HUES48 (cell line): ENCODE measurements around the gene CACNA1F.
"Not testable (repeated sequence)": the region's sequence is repeated elsewhere in the genome, so short reads cannot be mapped to it uniquely, and the experiment has no call there.

Source experiments
- H3K27ac ChIP-seq: one replicate; pipeline ENCODE4 v1.7.0; 2013; ENCODE audit warnings: low read depth, low read length, inconsistent platforms
- H3K27me3 ChIP-seq: 2 replicates; pipeline ENCODE4 v1.6.1; 2013; ENCODE audit warnings: mild to moderate bottlenecking, low read length; ENCODE audit not compliant: control insufficient read depth, insufficient read depth
- H3K36me3 ChIP-seq: 2 replicates; pipeline ENCODE4 v1.6.1; 2013; ENCODE audit warnings: low read length; ENCODE audit not compliant: control insufficient read depth, insufficient read depth
- H3K4me1 ChIP-seq: 2 replicates; pipeline ENCODE4 v1.6.1; 2013; ENCODE audit warnings: mild to moderate bottlenecking, low read length; ENCODE audit not compliant: control insufficient read depth, insufficient read depth
- H3K4me3 ChIP-seq: 2 replicates; pipeline ENCODE4 v1.5.1; 2013; ENCODE audit warnings: mild to moderate bottlenecking, low read depth, low read length
- H3K9ac ChIP-seq: 2 replicates; pipeline ENCODE4 v1.6.1; 2013; ENCODE audit warnings: mild to moderate bottlenecking, low read depth, low read length, moderate library complexity
- H3K9me3 ChIP-seq: 2 replicates; pipeline ENCODE4 v1.6.1; 2013; ENCODE audit warnings: low read length; ENCODE audit not compliant: control insufficient read depth, insufficient read depth

CACNA1F gene

DNA sequence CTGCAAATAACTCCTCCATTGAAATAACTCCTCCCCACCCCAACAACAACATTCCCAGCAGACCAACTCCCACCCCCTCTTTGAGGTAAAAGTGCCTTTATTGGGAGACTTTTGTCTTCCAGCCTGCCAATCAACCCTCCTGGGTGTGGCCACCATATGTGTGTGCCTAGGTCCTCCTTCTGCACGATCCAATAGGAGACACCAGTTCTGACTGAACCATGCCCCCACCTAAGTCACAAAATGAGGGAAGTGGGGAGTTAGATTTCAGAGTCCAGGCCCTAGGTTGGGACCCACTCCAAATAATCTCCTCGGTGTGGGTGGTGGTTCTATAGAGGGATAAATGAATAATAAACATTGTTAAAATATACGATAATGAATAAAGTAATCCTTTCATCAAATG is 58.4 kb downstream of the CACNA1F start:
- H3K27me3 ChIP-seq = peaks cover 10% of the 10 kb centered on the region; the same call in 1 of the 2 replicates
- peaks cover 22% of the 10 kb centered on the region for H3K9me3 ChIP-seq
- H3K36me3 ChIP-seq = peaks cover 13% of the 10 kb centered on the region
- H3K9ac ChIP-seq = no peak overlapping the region
- no peak overlapping the region for H3K4me3 ChIP-seq
- H3K27ac ChIP-seq = no peak overlapping the region
- H3K4me1 ChIP-seq = no peaks in the 10 kb centered on the region

DNA sequence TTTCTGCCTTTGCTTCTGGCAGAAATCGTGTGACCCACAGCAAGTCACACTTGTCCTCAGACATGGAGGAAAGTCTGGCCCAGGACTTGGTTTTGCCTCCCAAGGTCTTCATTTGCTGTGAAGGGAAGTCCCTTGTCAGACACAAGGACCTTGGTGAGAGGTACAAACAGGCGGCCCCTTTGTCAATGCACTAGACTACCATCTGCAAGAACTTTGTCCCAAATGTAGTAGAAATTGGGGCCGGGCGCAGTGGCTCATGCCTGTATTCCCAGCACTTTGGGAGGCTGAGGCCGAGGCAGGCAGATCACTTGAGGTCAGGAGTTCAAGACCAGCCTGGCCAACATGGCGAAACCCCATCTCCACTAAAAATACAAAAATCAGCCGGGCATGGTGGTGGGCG is 59.6 kb downstream of the CACNA1F start:
- not testable (repeated sequence) for H3K27me3 ChIP-seq, H3K4me3 ChIP-seq, H3K4me1 ChIP-seq, H3K9ac ChIP-seq, H3K27ac ChIP-seq
- Histone ChIP-seq H3K9me3 (peaks cover 23% of the 10 kb centered on the region), H3K36me3 (peaks cover 13% of the 10 kb centered on the region)

DNA sequence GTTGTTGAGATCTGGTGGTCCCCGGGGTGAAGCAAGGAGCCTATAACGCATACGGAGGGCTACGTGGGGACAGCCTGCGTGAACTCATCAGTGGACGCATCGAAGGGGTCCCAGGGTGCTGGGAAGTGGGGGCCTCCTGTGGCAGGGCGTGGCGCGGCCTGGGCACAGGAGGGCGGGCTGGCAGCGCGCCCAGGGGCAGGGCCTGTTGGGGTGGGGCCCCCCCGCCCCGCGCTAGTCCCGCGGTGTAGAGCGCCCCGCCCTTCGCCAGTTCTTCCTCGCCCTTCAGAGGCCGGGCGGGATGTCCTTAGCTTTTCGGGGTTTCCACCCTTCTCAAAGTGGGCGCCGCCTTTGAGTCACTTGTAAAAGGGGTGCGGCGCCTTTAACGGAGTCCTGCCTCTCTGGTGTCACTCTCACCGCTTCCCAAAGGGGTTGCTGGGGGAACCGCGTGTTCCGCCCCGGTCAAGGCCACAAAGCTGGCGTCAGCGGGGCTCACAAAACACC is 60.8 kb downstream of the CACNA1F start:
- Histone ChIP-seq H3K9ac (no peak overlapping the region), H3K27ac (no peak overlapping the region), H3K36me3 (peaks cover 3% of the 10 kb centered on the region; the same call in 1 of the 2 replicates), H3K4me3 (peak overlapping the region; percentile 59), H3K4me1 (peaks cover 5% of the 10 kb centered on the region), H3K9me3 (peaks cover 25% of the 10 kb centered on the region), H3K27me3 (peaks cover 16% of the 10 kb centered on the region)

- Histone ChIP-seq H3K4me1 (peaks cover 9% of the 10 kb centered on the region), H3K36me3 (no peaks in the 10 kb centered on the region; the same call in 1 of the 2 replicates), H3K4me3 (peak within 1 kb of the TSS; percentile 59), H3K27me3 (peaks cover 18% of the 10 kb centered on the region), H3K9ac (no peak within 1 kb of the TSS), H3K9me3 (peaks cover 25% of the 10 kb centered on the region), H3K27ac (no peak within 1 kb of the TSS)
Measured at GRCh38 chrX:49171752-49172279, 61.3 kb downstream of the CACNA1F start, which contains the start of gene PLP2. Gene PLP2, plus strand, starts transcription at chrX:49171898. Its CDS starts 103 bp downstream, at chrX:49172001.

DNA sequence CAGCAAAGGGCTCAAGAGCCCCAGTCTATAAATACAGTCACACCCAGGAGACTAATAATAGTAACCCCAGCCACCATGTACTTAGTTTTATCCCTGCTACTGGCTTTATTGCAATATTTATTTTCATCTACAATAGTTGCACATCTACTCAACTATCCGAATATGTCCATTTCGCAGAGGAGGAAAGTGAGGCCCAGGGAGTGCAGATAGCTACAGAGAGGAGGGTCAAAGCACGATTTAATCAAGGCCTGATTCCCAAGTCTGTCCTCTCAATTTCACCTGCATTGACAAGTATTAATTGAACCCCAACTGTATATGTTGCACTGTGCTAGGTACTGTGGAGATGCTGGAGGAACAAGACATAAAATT is 65.4 kb downstream of the CACNA1F start:
- no peak overlapping the region for H3K27ac ChIP-seq

DNA sequence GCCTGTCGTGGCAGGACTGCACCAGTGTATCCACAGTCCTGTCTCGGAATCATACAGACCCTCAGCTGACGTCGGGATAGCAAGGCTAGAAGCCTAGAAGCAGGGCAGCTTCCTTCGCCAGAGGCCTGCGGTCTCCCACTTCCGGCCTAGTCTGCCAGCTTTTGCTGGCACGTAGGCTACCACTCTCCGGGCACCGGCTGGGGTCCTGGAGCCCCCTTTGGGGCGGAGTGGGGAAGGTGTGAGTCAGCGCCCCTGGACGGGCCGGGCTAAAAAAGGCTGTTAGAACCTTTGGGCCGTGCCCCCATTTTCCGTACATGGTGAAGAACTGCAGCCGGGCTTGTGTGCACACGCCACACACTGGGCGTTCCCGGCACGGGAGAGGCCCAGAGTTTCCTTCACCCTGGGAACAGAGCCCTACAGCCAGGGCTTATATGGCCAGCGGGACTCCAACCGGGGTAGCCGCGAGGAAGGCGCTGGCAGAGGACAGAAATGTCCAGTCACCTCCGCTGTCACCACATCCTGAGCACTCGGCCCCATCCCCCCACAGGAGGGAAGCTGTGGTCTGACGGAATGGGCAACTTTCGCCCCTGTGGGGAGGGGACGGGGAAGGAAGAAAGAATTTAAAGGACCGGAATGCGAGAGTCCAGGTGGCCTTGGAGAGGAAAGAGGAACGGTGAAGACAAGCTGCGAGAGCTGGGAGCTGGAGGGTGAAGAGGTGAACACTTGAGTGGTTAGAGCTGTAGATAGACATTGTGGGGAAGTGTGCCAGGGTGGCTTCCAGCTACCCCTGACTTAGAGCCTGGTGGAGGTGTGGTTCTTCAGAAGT is 66.0 kb downstream of the CACNA1F start:
- peaks cover 8% of the 10 kb centered on the region; the same call in 1 of the 2 replicates for H3K9me3 ChIP-seq
- H3K4me1 ChIP-seq = peaks cover 13% of the 10 kb centered on the region
- peaks cover 17% of the 10 kb centered on the region for H3K27me3 ChIP-seq
- H3K36me3 ChIP-seq = no peaks in the 10 kb centered on the region
- H3K27ac ChIP-seq = no peak overlapping the region
- peak overlapping the region; percentile 55 for H3K4me3 ChIP-seq
- H3K9ac ChIP-seq = no peak overlapping the region

More for the DNA sequence above, 65.4 kb downstream of the CACNA1F start:
- peaks cover 22% of the 10 kb centered on the region for H3K27me3 ChIP-seq
- H3K9ac ChIP-seq = no peak overlapping the region
- H3K36me3 ChIP-seq = no peaks in the 10 kb centered on the region
- H3K9me3 ChIP-seq = peaks cover 8% of the 10 kb centered on the region; the same call in 1 of the 2 replicates
- H3K4me1 ChIP-seq = peaks cover 13% of the 10 kb centered on the region
- H3K4me3 ChIP-seq = peak overlapping the region; percentile 55

DNA sequence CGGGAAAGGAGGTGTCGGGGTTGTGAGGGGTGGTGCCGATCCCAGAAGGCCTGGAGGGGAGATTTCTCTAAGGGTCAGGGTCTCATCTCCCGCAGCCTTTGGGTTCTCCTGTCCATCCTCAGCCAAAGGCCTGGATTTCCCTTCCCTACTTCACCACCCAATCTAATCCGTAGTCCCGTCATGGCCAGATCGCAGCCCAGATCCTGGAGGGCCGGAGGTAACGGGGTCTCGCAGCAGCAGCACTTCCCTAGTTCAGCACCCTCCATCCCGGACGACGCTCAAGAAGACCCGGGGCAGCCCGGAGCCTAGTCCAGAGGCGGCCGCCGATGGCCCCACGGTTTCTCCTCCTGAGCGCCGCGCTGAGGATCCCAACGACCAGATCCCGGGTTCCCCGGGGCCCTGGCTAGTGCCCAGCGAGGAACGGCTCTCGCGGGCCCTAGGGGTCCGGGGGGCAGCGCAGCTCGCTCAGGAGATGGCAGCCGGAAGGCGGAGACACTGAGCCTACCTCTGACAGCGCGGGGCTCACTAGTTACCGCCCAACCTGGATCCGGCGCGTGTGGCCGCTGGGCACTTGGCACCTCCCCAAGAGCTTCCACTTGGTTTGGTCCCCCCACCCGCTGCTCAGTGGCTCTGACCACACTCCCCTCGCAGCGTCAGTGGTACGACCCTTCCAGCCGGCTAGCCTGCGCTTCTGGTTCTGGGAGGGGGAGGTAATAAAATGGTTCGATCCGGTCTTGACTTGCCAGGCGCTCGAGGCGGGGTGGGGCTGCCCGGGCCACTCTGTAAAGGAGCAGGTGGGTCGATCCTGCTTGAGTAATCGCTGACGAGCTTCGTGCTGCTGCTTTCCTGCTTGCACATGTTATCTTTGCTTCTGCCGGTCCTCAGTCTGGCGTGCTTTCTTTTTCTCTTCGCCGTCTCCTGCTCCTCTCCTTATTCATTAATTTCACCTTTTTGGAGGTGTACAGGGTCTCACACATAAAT is 66.9 kb downstream of the CACNA1F start:
- no peak overlapping the region for H3K27ac ChIP-seq

GRCh38 chrX:49164589-49165360 is 68.4 kb downstream of the CACNA1F start:
- 0 out of 2 replicates have a peak overlapping the region, but pooled peaks have one; percentile 61 for H3K4me3 ChIP-seq
- no peaks in the 10 kb centered on the region for H3K36me3 ChIP-seq
- peaks cover 14% of the 10 kb centered on the region for H3K27me3 ChIP-seq
- H3K4me1 ChIP-seq = peaks cover 13% of the 10 kb centered on the region
- H3K9me3 ChIP-seq = peaks cover 3% of the 10 kb centered on the region; the same call in 1 of the 2 replicates
- H3K9ac ChIP-seq = no peak overlapping the region
- H3K27ac ChIP-seq = no peak overlapping the region

More for the DNA sequence above, 66.9 kb downstream of the CACNA1F start:
- peak overlapping the region; percentile 55 for H3K4me3 ChIP-seq
- H3K36me3 ChIP-seq = no peaks in the 10 kb centered on the region
- H3K9me3 ChIP-seq = peaks cover 8% of the 10 kb centered on the region; the same call in 1 of the 2 replicates
- peaks cover 14% of the 10 kb centered on the region for H3K27me3 ChIP-seq
- no peak overlapping the region for H3K9ac ChIP-seq
- peaks cover 13% of the 10 kb centered on the region for H3K4me1 ChIP-seq

- Histone ChIP-seq H3K27ac (peak overlapping the region; percentile 77), H3K36me3 (no peaks in the 10 kb centered on the region), H3K9me3 (peaks cover 6% of the 10 kb centered on the region), H3K4me3 (peak overlapping the region; percentile 61), H3K9ac (no peak overlapping the region), H3K27me3 (peaks cover 14% of the 10 kb centered on the region), H3K4me1 (peaks cover 13% of the 10 kb centered on the region)
Measured at GRCh38 chrX:49163555-49164419, 69.4 kb downstream of the CACNA1F start.
